Measurements from ENCODE around the gene PLBD1. TPM values are rescaled to one million over a fixed set of nuclear protein-coding genes. Genes with fewer than 3 reads are reported as not detected.

The PLBD1 gene
- total RNA-seq, 4 donors from 2014 or later = 2.5 to 15.2 (median 8.3) TPM

GRCh38 chr12:14612250-14612649, 44.6 kb upstream of the PLBD1 start:
- WGBS, 2 donors (ENCODE audit: low coverage in 1 of 2) = 95 to 98% methylated on average over 3 of the region's 3 CpGs
- H3K36me3 ChIP-seq = no peaks in the 10 kb centered on the region
- TF ChIP-seq POLR2A (IDR thresholded peaks at IDR 0.05) = no peak
- TF ChIP-seq CTCF (IDR thresholded peaks at IDR 0.05) = no peak
- TF ChIP-seq EP300 (IDR thresholded peaks at IDR 0.05) = no peak
- no peak for TF ChIP-seq POLR2AphosphoS5 (IDR thresholded peaks at IDR 0.05)
- no peak overlapping the region for H3K4me3 ChIP-seq
- peaks cover 0 to 16% (median 0%) of the 10 kb centered on the region in 3 donors for H3K9me3 ChIP-seq
- ATAC-seq = no peak
- H3K27ac ChIP-seq = no peak overlapping the region
- peaks cover 0 to 26% (median 6%) of the 10 kb centered on the region in 3 donors for H3K4me1 ChIP-seq
- H3K27me3 ChIP-seq = no peaks in the 10 kb centered on the region

DNA sequence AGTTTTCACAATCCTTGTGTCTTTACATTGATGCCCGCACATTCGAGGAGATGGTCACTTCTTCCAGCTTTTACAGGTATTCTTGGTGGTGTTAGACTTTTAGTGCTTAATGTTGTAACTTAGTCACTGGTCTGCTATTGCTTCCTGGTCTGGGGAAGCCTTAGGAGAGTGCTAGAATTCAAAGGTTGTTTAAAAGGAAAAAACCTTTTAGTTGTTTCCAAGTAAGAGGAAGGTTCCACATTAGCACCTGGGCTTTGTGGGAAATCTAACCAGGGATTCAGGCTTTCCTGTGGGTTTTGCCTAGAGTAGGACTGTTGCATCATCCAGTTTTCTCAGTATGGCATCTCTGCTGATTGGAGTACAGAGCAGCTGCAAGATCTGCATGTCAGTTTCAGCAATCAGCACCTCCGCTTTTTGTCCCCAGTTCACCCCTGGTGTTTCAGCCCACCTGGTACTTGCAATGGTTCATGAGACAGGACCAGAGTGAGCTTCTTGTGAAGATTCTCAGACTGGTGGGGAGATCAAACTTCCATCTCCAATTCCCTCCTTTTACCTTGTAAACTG, 44.0 kb upstream of the PLBD1 start:
- WGBS, 2 donors (ENCODE audit: low coverage in 1 of 2) = no CpG with 5 or more reads among the region's 3 CpGs
- no peak overlapping the region for H3K27ac ChIP-seq
- no peak overlapping the region for H3K4me3 ChIP-seq
- TF ChIP-seq POLR2A (IDR thresholded peaks at IDR 0.05) (no peak), CTCF (IDR thresholded peaks at IDR 0.05) (no peak), POLR2AphosphoS5 (IDR thresholded peaks at IDR 0.05) (no peak), EP300 (IDR thresholded peaks at IDR 0.05) (no peak)
- no peaks in the 10 kb centered on the region for H3K27me3 ChIP-seq
- no peaks in the 10 kb centered on the region for H3K36me3 ChIP-seq
- H3K9me3 ChIP-seq = peaks cover 0 to 17% (median 0%) of the 10 kb centered on the region in 3 donors
- peaks cover 0 to 26% (median 6%) of the 10 kb centered on the region in 3 donors for H3K4me1 ChIP-seq
- ATAC-seq = no peak

DNA sequence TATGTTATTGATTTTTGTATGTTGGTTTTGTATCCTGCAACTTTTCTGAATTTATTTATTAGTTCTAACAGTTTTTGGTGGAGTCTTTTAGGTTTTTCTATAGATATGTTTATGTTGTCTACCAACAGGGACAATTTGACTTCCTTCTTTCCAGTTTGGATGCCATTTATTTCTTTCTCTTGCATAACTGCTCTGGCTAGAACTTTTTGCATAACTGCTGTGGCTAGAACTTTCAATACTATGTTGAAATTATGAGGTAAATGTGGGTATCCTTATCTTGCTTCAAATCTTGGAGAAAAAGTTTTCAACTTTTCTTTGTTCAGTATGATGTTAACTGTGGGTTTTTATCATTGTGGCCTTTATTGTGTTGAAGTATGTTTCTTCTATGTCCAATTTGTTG, 39.9 kb upstream of the PLBD1 start:
- Histone ChIP-seq H3K36me3 (no peaks in the 10 kb centered on the region), H3K9me3 (peaks cover 0 to 31% (median 0%) of the 10 kb centered on the region in 3 donors), H3K4me1 (peaks cover 0 to 3% (median 0%) of the 10 kb centered on the region in 3 donors), H3K4me3 (no peak overlapping the region), H3K27ac (no peak overlapping the region), H3K27me3 (no peaks in the 10 kb centered on the region)
- TF ChIP-seq CTCF (IDR thresholded peaks at IDR 0.05) = no peak
- TF ChIP-seq EP300 (IDR thresholded peaks at IDR 0.05) = no peak
- TF ChIP-seq POLR2AphosphoS5 (IDR thresholded peaks at IDR 0.05) = no peak
- no peak for TF ChIP-seq POLR2A (IDR thresholded peaks at IDR 0.05)
- ATAC-seq = no peak

- ATAC-seq = no peak
- no peak for TF ChIP-seq CTCF (IDR thresholded peaks at IDR 0.05)
- no peak for TF ChIP-seq POLR2AphosphoS5 (IDR thresholded peaks at IDR 0.05)
- no peak for TF ChIP-seq POLR2A (IDR thresholded peaks at IDR 0.05)
- no peak for TF ChIP-seq EP300 (IDR thresholded peaks at IDR 0.05)
- WGBS, 2 donors (ENCODE audit: low coverage in 1 of 2) = 80 to 100% methylated on average over 2 to 3 of the region's 3 CpGs
- no peak overlapping the region for H3K4me3 ChIP-seq
- no peaks in the 10 kb centered on the region for H3K36me3 ChIP-seq
- H3K9me3 ChIP-seq = peaks cover 0 to 25% (median 0%) of the 10 kb centered on the region in 3 donors
- H3K4me1 ChIP-seq = no peaks in the 10 kb centered on the region
- H3K27ac ChIP-seq = no peak overlapping the region
- H3K27me3 ChIP-seq = no peaks in the 10 kb centered on the region
These were observed 37.8 kb upstream of the PLBD1 start for GRCh38 chr12:14605401-14605989.

Data from gastroesophageal sphincter (tissue), 4 donors.